GM23338 (cell line): ENCODE measurements around the gene USH1G. TPM values are rescaled to one million over a fixed set of nuclear protein-coding genes. Genes with fewer than 3 reads are reported as not detected.

Experiments used
- ATAC-seq: fragments of 200-7000 bp; cut with Tn5 transposase; 3 replicates; pipeline ENCODE4 v1.9.1; 2020
- DNase-seq: peaks from one replicate; pipeline ENCODE4 v3.0.0-alpha.2; 2015; ENCODE audit warnings: low spot score
- H2AFZ ChIP-seq: fragments of 200-600 bp; sonication (generic); 2 replicates; pipeline ENCODE4 v1.8.0; 2016; ENCODE audit warnings: antibody characterized with exemption, mild to moderate bottlenecking, moderate library complexity
- H3F3A ChIP-seq: fragments of 200-600 bp; sonication (generic); replicated peaks from 2 replicates; pipeline ENCODE4 v1.8.0; 2017; ENCODE audit warnings: antibody characterized with exemption, mixed run types, low read depth
- H3K27ac ChIP-seq: fragments of 200-600 bp; sonication (generic); 2 replicates; pipeline ENCODE4 v1.6.1; 2016; ENCODE audit warnings: low read depth
- H3K27me3 ChIP-seq: fragments of 200-600 bp; sonication (generic); 2 replicates; pipeline ENCODE4 v1.8.0; 2016; ENCODE audit warnings: mild to moderate bottlenecking, mixed run types, moderate library complexity; ENCODE audit not compliant: insufficient read depth
- H3K36me3 ChIP-seq: fragments of 200-600 bp; sonication (generic); 2 replicates; pipeline ENCODE4 v1.8.0; 2016; ENCODE audit warnings: mild to moderate bottlenecking; ENCODE audit not compliant: insufficient read depth
- H3K4me1 ChIP-seq: fragments of 200-600 bp; sonication (generic); 2 replicates; pipeline ENCODE4 v1.8.0; 2016; ENCODE audit warnings: mild to moderate bottlenecking, moderate library complexity; ENCODE audit not compliant: insufficient read depth
- H3K4me2 ChIP-seq: fragments of 200-600 bp; sonication (generic); 2 replicates; pipeline ENCODE4 v1.7.1; 2017; ENCODE audit warnings: mixed run types
- H3K4me3 ChIP-seq: fragments of 200-600 bp; sonication (generic); 2 replicates; pipeline ENCODE4 v1.6.1; 2016; ENCODE audit warnings: mixed run types
- H3K79me2 ChIP-seq: fragments of 200-600 bp; sonication (generic); replicated peaks from 2 replicates; pipeline ENCODE4 v1.8.0; 2017; ENCODE audit warnings: mild to moderate bottlenecking; ENCODE audit not compliant: insufficient read depth
- H3K9me2 ChIP-seq: fragments of 200-600 bp; sonication (generic); 2 replicates; pipeline ENCODE4 v1.8.0; 2017; ENCODE audit not compliant: insufficient read depth
- H4K20me1 ChIP-seq: fragments of 200-600 bp; sonication (generic); replicated peaks from 2 replicates; pipeline ENCODE4 v1.8.0; 2017; ENCODE audit warnings: mild to moderate bottlenecking; ENCODE audit not compliant: insufficient read depth
- H3K27ac Mint-ChIP-seq: 2 replicates; pipeline ENCODE4 v1.8.0; 2020; ENCODE audit warnings: inconsistent platforms, mild to moderate bottlenecking, moderate library complexity, mixed read lengths
- H3K27me3 Mint-ChIP-seq: 3 replicates; pipeline ENCODE4 v1.8.0; 2022; ENCODE audit warnings: low read depth, mild to moderate bottlenecking, moderate library complexity, mixed read lengths, inconsistent platforms; ENCODE audit not compliant: insufficient read depth, poor library complexity
- H3K36me3 Mint-ChIP-seq: 3 replicates; pipeline ENCODE4 v1.8.0; 2021; ENCODE audit warnings: low read depth, mild to moderate bottlenecking, inconsistent platforms, moderate library complexity, mixed read lengths
- H3K4me1 Mint-ChIP-seq: 3 replicates; pipeline ENCODE4 v1.8.0; 2020; ENCODE audit warnings: mild to moderate bottlenecking, inconsistent platforms, mixed read lengths
- H3K4me3 Mint-ChIP-seq: 3 replicates; pipeline ENCODE4 v1.8.0; 2021; ENCODE audit warnings: moderate library complexity, mild to moderate bottlenecking, inconsistent platforms, mixed read lengths
- H3K9me3 Mint-ChIP-seq: 3 replicates; pipeline ENCODE4 v1.8.0; 2020; ENCODE audit warnings: moderate library complexity, mild to moderate bottlenecking, inconsistent platforms, mixed read lengths
- CREB1 ChIP-seq: fragments of 250-450 bp; sonication (Bioruptor Pico); IDR thresholded peaks from 2 replicates; pipeline ENCODE4 v1.5.0; 2020; ENCODE audit warnings: low read depth, mild to moderate bottlenecking, moderate library complexity
- EZH2 ChIP-seq: fragments of 200-600 bp; sonication (generic); IDR thresholded peaks from one replicate; pipeline ENCODE4 v1.8.0; 2017; ENCODE audit warnings: antibody characterized with exemption, mild to moderate bottlenecking, low read depth; ENCODE audit not compliant: unreplicated experiment
- NANOG ChIP-seq: IDR thresholded peaks from 2 replicates; pipeline ENCODE4 v1.6.1; 2016; ENCODE audit warnings: antibody characterized with exemption, borderline replicate concordance
- POLR2AphosphoS5 ChIP-seq: IDR thresholded peaks from 2 replicates; pipeline ENCODE4 v1.6.1; 2016; ENCODE audit warnings: antibody characterized with exemption, low read depth
- REST ChIP-seq: IDR thresholded peaks from one replicate; pipeline ENCODE4 v1.6.1; 2018; ENCODE audit warnings: antibody characterized with exemption; ENCODE audit not compliant: unreplicated experiment
- STAT1 ChIP-seq: IDR thresholded peaks from one replicate; pipeline ENCODE4 v1.6.1; 2016; ENCODE audit warnings: antibody characterized with exemption; ENCODE audit not compliant: unreplicated experiment
- long read RNA-seq: library from polyadenylated mRNA; unstranded; transcript quantifications from one replicate; pipeline ENCODE4 v2.0.0, GENCODE V29; 2020; ENCODE audit not compliant: unreplicated experiment
- polyA plus RNA-seq: library from polyadenylated mRNA; unstranded; fragments of >200 nt; fragmentation: Nextera tagmentation; extraction: Ambion mirVana; gene quantifications from 2 replicates; pipeline ENCODE4 v1.2.1, GENCODE V29; 2016
- total RNA-seq: library from RNA; depleted of rRNA; stranded (reverse); fragments of >200 nt; shearing (Covaris generic); gene quantifications from 2 replicates; pipeline ENCODE4 v1.2.3, GENCODE V29; 2014; rRNA removed

The USH1G gene
- total RNA-seq (1.7 and 3.5 TPM in 2 replicates), polyA plus RNA-seq (0.28 and 0.34 TPM in 2 replicates)
- long read RNA-seq, result 0 reads

GRCh38 chr17:74922694-74923537 is at the start of gene USH1G:
Gene USH1G, minus strand, starts transcription at chr17:74923255. Its CDS starts 182 bp downstream, at chr17:74923073.
- DNase-seq, result peak; percentile 36
- Mint-ChIP-seq H3K4me3 (peak within 1 kb of the TSS; percentile 70), H3K4me1 (peaks cover 7% of the 10 kb centered on the region), H3K36me3 (no peaks in the 10 kb centered on the region), H3K27ac (no peak within 1 kb of the TSS), H3K27me3 (peaks cover 59% of the 10 kb centered on the region), H3K9me3 (no peaks in the 10 kb centered on the region)
- no peaks in the 10 kb centered on the region for H4K20me1 ChIP-seq
- peaks cover 73% of the 10 kb centered on the region for H3K27me3 ChIP-seq
- peak; percentile 13 for ATAC-seq
- H3K4me1 ChIP-seq, result peaks cover 16% of the 10 kb centered on the region
- no peaks in the 10 kb centered on the region for H3K36me3 ChIP-seq
- H3K4me3 ChIP-seq, result peak within 1 kb of the TSS; percentile 61
- H3K27ac ChIP-seq, result no peak within 1 kb of the TSS
- peak within 1 kb of the TSS; percentile 93 for H3K4me2 ChIP-seq
- H3K79me2 ChIP-seq, result no peaks in the 10 kb centered on the region
- no peaks in the 10 kb centered on the region for H3F3A ChIP-seq
- peak within 1 kb of the TSS; percentile 90 for H2AFZ ChIP-seq
- no peaks in the 10 kb centered on the region for H3K9me2 ChIP-seq
- TF ChIP-seq STAT1, result no peak
- TF ChIP-seq EZH2, result peak; percentile 66

- peak within 1 kb of the TSS; percentile 75 for H3K4me3 ChIP-seq
- peak; percentile 85 for ATAC-seq
- no peaks in the 10 kb centered on the region for H3F3A ChIP-seq
- no peaks in the 10 kb centered on the region for H3K79me2 ChIP-seq
- no peaks in the 10 kb centered on the region for H4K20me1 ChIP-seq
- no peak within 1 kb of the TSS for H3K27ac ChIP-seq
- H3K4me3 Mint-ChIP-seq, result peak within 1 kb of the TSS; percentile 73
- H2AFZ ChIP-seq, result peak within 1 kb of the TSS; percentile 93
- H3K4me1 ChIP-seq, result peaks cover 8% of the 10 kb centered on the region; the same call in 1 of the 2 replicates
- H3K27me3 ChIP-seq, result peaks cover 53% of the 10 kb centered on the region
- peaks cover 11% of the 10 kb centered on the region for H3K4me1 Mint-ChIP-seq
- peaks cover 52% of the 10 kb centered on the region for H3K27me3 Mint-ChIP-seq
- H3K9me3 Mint-ChIP-seq, result no peaks in the 10 kb centered on the region
- no peak for TF ChIP-seq REST
- TF ChIP-seq POLR2AphosphoS5, result 0 out of 2 replicates have a peak, but pooled peaks have one; percentile 34
- TF ChIP-seq NANOG, result no peak
- no peak for TF ChIP-seq CREB1 (CRISPR knock-in tag)
- peak; percentile 89 for DNase-seq
- no peak within 1 kb of the TSS for H3K27ac Mint-ChIP-seq
- H3K9me2 ChIP-seq, result no peaks in the 10 kb centered on the region
- H3K4me2 ChIP-seq, result peak within 1 kb of the TSS; percentile 90
- no peaks in the 10 kb centered on the region for H3K36me3 ChIP-seq
- H3K36me3 Mint-ChIP-seq, result no peaks in the 10 kb centered on the region; the same call in 2 of the 3 replicates
These were observed 49.3 kb upstream of the USH1G start, which contains the start of gene HID1 for GRCh38 chr17:74972107-74972972. Gene HID1, minus strand, starts transcription at chr17:74972759. Its CDS starts 103 bp downstream, at chr17:74972656.
